IMR-90 (cell line): ENCODE measurements around the gene TAAR2. TPM values are rescaled to one million over a fixed set of nuclear protein-coding genes. Genes with fewer than 3 reads are reported as not detected.

Source experiments
- ATAC-seq: fragments of 200-7000 bp; cut with Tn5 transposase; 2 replicates; pipeline ENCODE4 v1.9.1; 2020; ENCODE audit warnings: low read depth, mild to moderate bottlenecking, moderate library complexity
- BruUV-seq: library from RNA; stranded (reverse); fragments of 400-500 nt; replicated peaks from 2 replicates; lab custom pipeline; 2021; lab: Mats Ljungman, UMichigan
- CTCF ChIA-PET: fragments of 300-600 bp; formaldehyde crosslinking; extraction: SDS; loops from one replicate; lab custom pipeline; 2021; ENCODE audit warnings: antibody characterized with exemption; lab: Yijun Ruan, JAX
- POLR2A ChIA-PET: fragments of 300-600 bp; sonication (Branson Sonifier 250); formaldehyde crosslinking; loops from one replicate; lab custom pipeline; 2022; ENCODE audit warnings: antibody characterized with exemption; ENCODE audit not compliant: unreplicated experiment; lab: Charles Lee
- DNase-seq: peaks from one replicate; pipeline ENCODE4 v3.0.0; 2013
- H2AFZ ChIP-seq: replicated peaks from 2 replicates; pipeline ENCODE3; 2013; ENCODE audit warnings: low read length, mild to moderate bottlenecking; ENCODE audit not compliant: poor library complexity
- H2AK5ac ChIP-seq: 2 replicates; pipeline ENCODE4 v1.6.1; 2013; ENCODE audit warnings: low read depth, low read length, inconsistent platforms
- H2AK9ac ChIP-seq: replicated peaks from 2 replicates; pipeline ENCODE3; 2013; ENCODE audit warnings: mild to moderate bottlenecking, low read depth, low read length, moderate library complexity; ENCODE audit not compliant: poor library complexity
- H2BK120ac ChIP-seq: 2 replicates; pipeline ENCODE4 v1.6.1; 2013; ENCODE audit warnings: low read depth, low read length, inconsistent platforms
- H2BK15ac ChIP-seq: 3 replicates; pipeline ENCODE4 v1.6.1; 2013; ENCODE audit warnings: low read depth, low read length, inconsistent platforms
- H2BK20ac ChIP-seq: 2 replicates; pipeline ENCODE4 v1.6.1; 2013; ENCODE audit warnings: low read depth, mild to moderate bottlenecking, inconsistent platforms, low read length, moderate library complexity
- H2BK5ac ChIP-seq: 2 replicates; pipeline ENCODE4 v1.6.1; 2013; ENCODE audit warnings: mild to moderate bottlenecking, low read depth, low read length, inconsistent platforms; ENCODE audit not compliant: poor library complexity, severe bottlenecking
- H3K14ac ChIP-seq: replicated peaks from 2 replicates; pipeline ENCODE4 v1.6.1; 2013; ENCODE audit warnings: low read depth, low read length, inconsistent platforms
- H3K18ac ChIP-seq: 2 replicates; pipeline ENCODE4 v1.6.1; 2013; ENCODE audit warnings: low read depth, low read length, control low read depth
- H3K23ac ChIP-seq: 2 replicates; pipeline ENCODE4 v1.6.1; 2013; ENCODE audit warnings: low read depth, low read length, inconsistent platforms
- H3K27ac ChIP-seq: 2 replicates; pipeline ENCODE4 v1.5.1; 2013; ENCODE audit warnings: mild to moderate bottlenecking, control low read depth, low read length; ENCODE audit not compliant: insufficient read depth
- H3K27me3 ChIP-seq: 2 replicates; pipeline ENCODE4 v1.6.1; 2013; ENCODE audit warnings: low read length; ENCODE audit not compliant: control insufficient read depth, insufficient read depth
- H3K36me3 ChIP-seq: 2 replicates; pipeline ENCODE4 v1.6.1; 2013; ENCODE audit warnings: low read length, mixed read lengths; ENCODE audit not compliant: control insufficient read depth, insufficient read depth
- H3K4ac ChIP-seq: 2 replicates; pipeline ENCODE4 v1.6.1; 2013; ENCODE audit warnings: low read depth, low read length, inconsistent platforms
- H3K4me1 ChIP-seq: 2 replicates; pipeline ENCODE4 v1.6.1; 2013; ENCODE audit warnings: low read length, mixed read lengths; ENCODE audit not compliant: control insufficient read depth, insufficient read depth
- H3K4me2 ChIP-seq: 2 replicates; pipeline ENCODE4 v1.6.1; 2013; ENCODE audit warnings: low read depth, mild to moderate bottlenecking, control low read depth, low read length, moderate library complexity
- H3K4me3 ChIP-seq: 2 replicates; pipeline ENCODE4 v1.5.1; 2013; ENCODE audit warnings: low read depth, mild to moderate bottlenecking, control low read depth, low read length, moderate library complexity; ENCODE audit not compliant: insufficient read depth
- H3K56ac ChIP-seq: 2 replicates; pipeline ENCODE4 v1.6.1; 2013; ENCODE audit warnings: low read length, inconsistent platforms; ENCODE audit not compliant: insufficient read depth; ENCODE audit errors: extremely low read depth
- H3K79me1 ChIP-seq, 2 experiments: 2 replicates each; pipeline ENCODE4 v1.6.1; 2013; ENCODE audit warnings: low read length in 2 of 2, inconsistent platforms in 1 of 2, low read depth in 1 of 2
- H3K9ac ChIP-seq: 2 replicates; pipeline ENCODE4 v1.6.1; 2013; ENCODE audit warnings: low read depth, low read length, control low read depth
- H3K9me1 ChIP-seq: 2 replicates; pipeline ENCODE4 v1.6.1; 2013; ENCODE audit warnings: low read length, inconsistent platforms; ENCODE audit not compliant: insufficient read depth
- H3K9me3 ChIP-seq: 2 replicates; pipeline ENCODE4 v1.6.1; 2013; ENCODE audit warnings: low read length; ENCODE audit not compliant: control insufficient read depth, insufficient read depth
- H4K20me1 ChIP-seq: 2 replicates; pipeline ENCODE4 v1.6.1; 2013; ENCODE audit warnings: low read length, inconsistent platforms; ENCODE audit not compliant: insufficient read depth
- H4K5ac ChIP-seq: 2 replicates; pipeline ENCODE4 v1.6.1; 2013; ENCODE audit warnings: mild to moderate bottlenecking, low read depth, low read length, control low read depth
- H4K8ac ChIP-seq, 2 experiments: 2 replicates each; pipeline ENCODE4 v1.6.1; 2013; ENCODE audit warnings: low read depth in 2 of 2, low read length in 2 of 2, control low read depth in 1 of 2, inconsistent platforms in 1 of 2
- H4K91ac ChIP-seq: 2 replicates; pipeline ENCODE4 v1.6.1; 2013; ENCODE audit warnings: low read depth, low read length, inconsistent platforms; ENCODE audit not compliant: insufficient read depth
- MXI1 ChIP-seq: IDR thresholded peaks from 2 replicates; pipeline ENCODE4 v1.6.1; 2012; ENCODE audit warnings: low read depth, mild to moderate bottlenecking, low read length, moderate library complexity, borderline replicate concordance
- RFX5 ChIP-seq: IDR thresholded peaks from 2 replicates; pipeline ENCODE4 v1.8.0; 2012; ENCODE audit warnings: low read depth, mild to moderate bottlenecking, low read length, moderate library complexity
- SMC3 ChIP-seq: fragments of 150-350 bp; IDR thresholded peaks from 2 replicates; pipeline ENCODE4 v1.6.1; 2016; ENCODE audit warnings: low read depth, mild to moderate bottlenecking, antibody characterized with exemption, low read length, moderate library complexity
- WGBS, 2 experiments: methylation state at CpG; one replicate each; pipeline versions ENCODE4 v1.1.5 to v1.1.7; 2013; ENCODE audit warnings: missing lambda C conversion rate in 2 of 2; ENCODE audit not compliant: insufficient read length in 1 of 2; ENCODE audit errors: extremely low coverage in 2 of 2; 5-methylcytosine and 5-hydroxymethylcytosine counted together
- dilution Hi-C: fragments of 300-500 bp; cut with HindIII; formaldehyde crosslinking; loops from one replicate; pipeline ENCODE4 v1.14.3; 2018; ENCODE audit warnings: low sequenced_read_pairs; ENCODE audit not compliant: unreplicated experiment
- in situ Hi-C: fragments of 300-500 bp; cut with MboI; formaldehyde crosslinking; loops from 3 replicates; pipeline ENCODE4 v1.14.3; 2019; ENCODE audit warnings: low sequenced_read_pairs, inconsistent platforms, mixed read lengths
- intact Hi-C: fragments of 100-400 bp; cut with micrococcal nuclease; formaldehyde crosslinking; loops from 2 replicates; pipeline ENCODE4 v1.10.0; 2022
- polyA plus RNA-seq, 3 experiments: library from polyadenylated mRNA; depleted of rRNA; stranded (reverse); fragments of >200 nt; gene quantifications; 2 replicates each; pipeline ENCODE4 v1.2.3, GENCODE V29; 2012; ENCODE audit warnings: low replicate concordance in 1 of 3
- total RNA-seq: library from RNA; depleted of rRNA; stranded (reverse); fragments of >200 nt; gene quantifications from 2 replicates; pipeline ENCODE4 v1.2.3, GENCODE V29; 2012

Gene TAAR2
- total and polyA plus RNA-seq, 2 of the 4 experiments (the other 2 are of a cell fraction): not detected

- Histone ChIP-seq H3K27ac (no peak overlapping the region), H4K91ac (no peak overlapping the region), H2AFZ (no peak overlapping the region), H2BK5ac (no peak overlapping the region), H2BK20ac (no peak overlapping the region), H3K79me1 (no peaks in the 10 kb centered on the region), H3K4me3 (no peak overlapping the region), H2AK5ac (no peak overlapping the region), H3K9ac (no peak overlapping the region), H3K14ac (no peak overlapping the region), H4K20me1 (no peaks in the 10 kb centered on the region), H3K4ac (no peak overlapping the region), H3K56ac (no peak overlapping the region), H3K9me1 (no peaks in the 10 kb centered on the region), H3K4me1 (peaks cover 2% of the 10 kb centered on the region), H2BK15ac (no peak overlapping the region), H3K36me3 (no peaks in the 10 kb centered on the region), H3K23ac (no peak overlapping the region), H4K5ac (no peak overlapping the region), H4K8ac (no peak overlapping the region), H2BK120ac (no peak overlapping the region), H3K9me3 (no peaks in the 10 kb centered on the region), H3K18ac (no peak overlapping the region), H3K4me2 (no peak overlapping the region), H2AK9ac (no peak overlapping the region), H3K27me3 (peaks cover 3% of the 10 kb centered on the region; the same call in 1 of the 2 replicates)
- ATAC-seq: no peak
- TF ChIP-seq MXI1 (no peak), SMC3 (no peak), RFX5 (no peak)
- in situ Hi-C loops: loop anchor here (25.0 kb wide), 1 partner anchor 89 kb away; the partner anchor contains the start of gene VNN2
- no TSS peak for BruUV-seq
- ChIA-PET CTCF (interaction anchor here (1.1 kb wide), 1 partner anchor 14 kb away, joined by 3 read pairs; no protein-coding TSS in a partner anchor), POLR2A (no interaction called here)
- intact Hi-C loops: loop anchor here (5.0 kb wide), 1 partner anchor 64 kb away; no protein-coding TSS in a partner anchor
- no peak for DNase-seq
- dilution Hi-C loops: no loop called here
- no CpG with 5 or more reads among the region's 10 CpGs for WGBS, 2 experiments
These were observed 49.5 kb upstream of the TAAR2 start for GRCh38 chr6:132673376-132674094.
